ENCODE measurements around the gene RAB1B.

The RAB1B gene

GRCh38 chr11:66313321-66314185 is 45.1 kb downstream of the RAB1B start:
- Histone ChIP-seq H3K9me3 (ENCODE audit: insufficient read depth, low read length) (no peaks in the 10 kb centered on the region), H3K79me2 (ENCODE audit: low read length) (no peaks in the 10 kb centered on the region), H3K4me1 (ENCODE audit: low read length) (peaks cover 16% of the 10 kb centered on the region), H3K27me3 (ENCODE audit: low read depth, low read length) (no peaks in the 10 kb centered on the region; the same call in 1 of the 2 replicates), H4K20me1 (ENCODE audit: insufficient read depth, low read length) (no peaks in the 10 kb centered on the region), H3K4me3 (ENCODE audit: low read length) (peak overlapping the region; percentile 69), H3K27ac (ENCODE audit: low read length) (no peak overlapping the region), H3K4me2 (ENCODE audit: low read length) (peak overlapping the region; percentile 59), H3K9ac (ENCODE audit: low read length) (no peak overlapping the region), H2AFZ (ENCODE audit: low read depth, low read length) (no peak overlapping the region), H3K36me3 (replicated peaks; ENCODE audit: low read depth, low read length) (no peaks in the 10 kb centered on the region)
- TF ChIP-seq EZH2phosphoT487 (IDR thresholded peaks at IDR 0.05; ENCODE audit: low read depth) = no peak
- TF ChIP-seq CTCF (IDR thresholded peaks at IDR 0.05; ENCODE audit: low read depth, low read length) = no peak

GRCh38 chr11:66314186-66314501 is 45.7 kb downstream of the RAB1B start:
- no peak overlapping the region for H2AFZ ChIP-seq (ENCODE audit: low read depth, low read length)
- no peak overlapping the region for H3K4me2 ChIP-seq (ENCODE audit: low read length)
- no peaks in the 10 kb centered on the region; the same call in 1 of the 2 replicates for H3K27me3 ChIP-seq (ENCODE audit: low read depth, low read length)
- no peaks in the 10 kb centered on the region for H3K36me3 ChIP-seq (replicated peaks; ENCODE audit: low read depth, low read length)
- H3K79me2 ChIP-seq (ENCODE audit: low read length) = no peaks in the 10 kb centered on the region
- TF ChIP-seq EZH2phosphoT487 (IDR thresholded peaks at IDR 0.05; ENCODE audit: low read depth) = no peak
- no peak for TF ChIP-seq CTCF (IDR thresholded peaks at IDR 0.05; ENCODE audit: low read depth, low read length)
- H3K27ac ChIP-seq (ENCODE audit: low read length) = no peak overlapping the region
- no peak overlapping the region for H3K9ac ChIP-seq (ENCODE audit: low read length)
- no peaks in the 10 kb centered on the region for H4K20me1 ChIP-seq (ENCODE audit: insufficient read depth, low read length)
- peaks cover 21% of the 10 kb centered on the region for H3K4me1 ChIP-seq (ENCODE audit: low read length)
- no peaks in the 10 kb centered on the region for H3K9me3 ChIP-seq (ENCODE audit: insufficient read depth, low read length)
- H3K4me3 ChIP-seq (ENCODE audit: low read length) = no peak overlapping the region

GRCh38 chr11:66314561-66315497 is 46.4 kb downstream of the RAB1B start:
- Histone ChIP-seq H3K9ac (ENCODE audit: low read length) (no peak overlapping the region), H3K79me2 (ENCODE audit: low read length) (no peaks in the 10 kb centered on the region), H3K27ac (ENCODE audit: low read length) (no peak overlapping the region), H3K4me2 (ENCODE audit: low read length) (no peak overlapping the region), H3K27me3 (ENCODE audit: low read depth, low read length) (no peaks in the 10 kb centered on the region; the same call in 1 of the 2 replicates), H2AFZ (ENCODE audit: low read depth, low read length) (no peak overlapping the region), H4K20me1 (ENCODE audit: insufficient read depth, low read length) (no peaks in the 10 kb centered on the region), H3K4me3 (ENCODE audit: low read length) (no peak overlapping the region), H3K36me3 (replicated peaks; ENCODE audit: low read depth, low read length) (no peaks in the 10 kb centered on the region), H3K4me1 (ENCODE audit: low read length) (peaks cover 21% of the 10 kb centered on the region), H3K9me3 (ENCODE audit: insufficient read depth, low read length) (no peaks in the 10 kb centered on the region)
- TF ChIP-seq CTCF (IDR thresholded peaks at IDR 0.05; ENCODE audit: low read depth, low read length) (no peak), EZH2phosphoT487 (IDR thresholded peaks at IDR 0.05; ENCODE audit: low read depth) (no peak)

- no peak overlapping the region for H2AFZ ChIP-seq (ENCODE audit: low read depth, low read length)
- H3K27me3 ChIP-seq (ENCODE audit: low read depth, low read length) = no peaks in the 10 kb centered on the region; the same call in 1 of the 2 replicates
- H3K36me3 ChIP-seq (replicated peaks; ENCODE audit: low read depth, low read length) = no peaks in the 10 kb centered on the region
- no peaks in the 10 kb centered on the region for H4K20me1 ChIP-seq (ENCODE audit: insufficient read depth, low read length)
- no peak overlapping the region for H3K27ac ChIP-seq (ENCODE audit: low read length)
- no peaks in the 10 kb centered on the region for H3K79me2 ChIP-seq (ENCODE audit: low read length)
- no peak overlapping the region for H3K9ac ChIP-seq (ENCODE audit: low read length)
- no peak overlapping the region for H3K4me3 ChIP-seq (ENCODE audit: low read length)
- peaks cover 21% of the 10 kb centered on the region for H3K4me1 ChIP-seq (ENCODE audit: low read length)
- H3K9me3 ChIP-seq (ENCODE audit: insufficient read depth, low read length) = no peaks in the 10 kb centered on the region
- no peak for TF ChIP-seq CTCF (IDR thresholded peaks at IDR 0.05; ENCODE audit: low read depth, low read length)
- TF ChIP-seq EZH2phosphoT487 (IDR thresholded peaks at IDR 0.05; ENCODE audit: low read depth) = no peak
- H3K4me2 ChIP-seq (ENCODE audit: low read length) = no peak overlapping the region
Observed at GRCh38 chr11:66315498-66315885, 47.1 kb downstream of the RAB1B start.
